Activated CD8-positive, alpha-beta memory T cell treated with anti-CD3 and anti-CD28 coated beads, Interleukin-2, amount 50 U/mL, for 4 hours (primary cell): ENCODE results near the gene GON7.
"Not testable (repeated sequence)": the region's sequence is repeated elsewhere in the genome, so short reads cannot be mapped to it uniquely, and the experiment has no call there.

Experiments used
- DNase-seq: peaks from one replicate; pipeline ENCODE4 v3.0.0-alpha.2; 2020

Gene GON7

DNA sequence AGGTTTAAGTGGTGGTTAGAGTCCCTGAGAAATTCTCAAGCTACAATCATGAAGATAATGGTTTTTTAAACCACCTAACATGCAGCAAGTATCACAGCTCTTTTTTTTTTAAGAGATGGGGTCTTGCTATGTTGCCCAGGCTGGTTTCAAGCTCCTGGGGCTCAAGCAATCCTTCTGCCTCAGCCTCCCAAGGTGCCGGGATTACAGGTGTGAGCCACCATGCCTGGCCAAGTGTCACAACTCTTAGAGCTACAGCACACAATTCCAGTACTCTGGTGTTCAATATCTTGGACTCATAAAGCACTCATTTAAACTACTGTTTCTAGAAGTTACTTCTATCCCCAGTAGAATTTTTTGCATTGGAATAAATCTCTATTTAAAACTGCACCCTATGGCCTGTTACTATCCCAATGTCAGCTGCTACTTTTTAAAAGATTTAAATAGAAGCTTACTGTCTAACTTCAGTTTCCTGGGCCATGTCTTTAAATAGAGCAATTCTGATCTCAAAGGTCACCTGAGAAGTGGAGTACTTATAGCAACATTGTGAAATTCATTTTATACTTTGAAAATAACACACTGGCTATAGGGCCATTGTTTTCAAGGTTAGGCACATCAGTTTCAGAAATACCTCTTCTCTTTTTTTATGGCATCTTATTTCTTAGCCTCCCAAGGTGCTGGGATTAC, 11.4 kb downstream of the GON7 start:
- DNase-seq = no peak

DNA sequence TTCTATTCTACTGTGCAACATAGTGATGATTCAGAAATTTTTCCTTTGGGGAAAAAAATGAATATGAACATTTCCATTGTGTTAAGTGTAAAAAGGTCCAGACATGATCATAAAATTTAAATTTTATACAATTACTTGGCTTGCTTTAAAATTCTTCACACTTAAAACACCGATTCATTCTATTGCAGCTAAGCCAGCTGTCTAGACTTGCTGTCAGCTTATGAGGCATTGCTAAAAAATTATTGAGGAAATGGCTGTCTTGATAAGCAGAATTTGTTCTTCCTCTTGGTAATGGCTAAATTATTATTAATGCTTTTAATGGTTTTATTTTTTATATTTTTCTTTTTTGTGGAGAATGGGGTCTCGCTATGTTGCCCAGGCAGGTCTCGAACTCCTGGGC, 19.9 kb downstream of the GON7 start:
- no peak for DNase-seq

GRCh38 chr14:93186466-93186865, 20.4 kb downstream of the GON7 start:
- DNase-seq = no peak

- no peak for DNase-seq
Measured at GRCh38 chr14:93185349-93185720, 21.5 kb downstream of the GON7 start.

- peak; percentile 86 for DNase-seq
Measured at GRCh38 chr14:93184391-93185348, 22.2 kb downstream of the GON7 start, which contains the start of the genes LYSET and MOAP1. LYSET (plus strand) TSS chr14:93185317; CDS start chr14:93185406, 89 bp downstream. MOAP1 (minus strand) TSS chr14:93184897; CDS start chr14:93184242, 655 bp downstream.

- DNase-seq = no peak
Measured at GRCh38 chr14:93183596-93184317, 23.1 kb downstream of the GON7 start.

DNA sequence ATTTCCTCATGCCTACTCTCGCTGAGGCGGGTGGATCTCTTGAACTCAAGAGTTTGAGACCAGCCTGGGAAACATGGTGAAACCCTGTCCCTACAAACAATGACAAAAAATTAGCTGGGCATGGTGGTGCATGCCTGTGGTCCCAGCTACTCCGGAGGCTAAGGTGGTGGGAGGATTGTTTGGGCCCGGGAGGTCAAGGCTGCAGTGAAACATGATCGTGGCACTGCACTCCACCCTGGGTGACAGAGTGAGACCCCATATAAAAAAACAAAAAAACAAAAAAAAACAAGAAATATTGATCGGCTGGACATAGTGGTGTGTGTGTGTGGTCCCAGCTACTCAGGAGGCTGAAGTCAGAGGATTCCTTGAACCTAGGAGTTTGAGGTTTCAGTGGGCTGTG, 31.4 kb downstream of the GON7 start:
- no peak for DNase-seq

DNA sequence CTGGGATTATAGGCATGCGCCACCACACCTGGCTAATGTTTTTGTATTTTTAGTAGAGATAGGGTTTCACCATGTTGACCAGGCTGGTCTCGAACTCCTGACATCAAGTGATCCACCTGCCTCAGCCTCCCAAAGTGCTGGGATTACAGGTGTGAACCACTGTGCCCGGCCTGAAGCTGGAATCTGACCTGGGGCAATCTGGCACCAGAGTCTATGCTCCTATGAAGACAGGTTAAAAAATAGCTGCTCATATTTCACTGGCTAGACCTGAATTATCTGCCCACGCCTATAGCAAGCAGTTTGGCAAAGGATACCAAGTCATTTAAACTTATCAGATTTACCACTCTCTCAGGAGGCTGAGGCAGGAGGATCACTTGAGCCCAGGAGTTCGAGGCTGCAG, 32.1 kb downstream of the GON7 start:
- not testable (repeated sequence) for DNase-seq

DNA sequence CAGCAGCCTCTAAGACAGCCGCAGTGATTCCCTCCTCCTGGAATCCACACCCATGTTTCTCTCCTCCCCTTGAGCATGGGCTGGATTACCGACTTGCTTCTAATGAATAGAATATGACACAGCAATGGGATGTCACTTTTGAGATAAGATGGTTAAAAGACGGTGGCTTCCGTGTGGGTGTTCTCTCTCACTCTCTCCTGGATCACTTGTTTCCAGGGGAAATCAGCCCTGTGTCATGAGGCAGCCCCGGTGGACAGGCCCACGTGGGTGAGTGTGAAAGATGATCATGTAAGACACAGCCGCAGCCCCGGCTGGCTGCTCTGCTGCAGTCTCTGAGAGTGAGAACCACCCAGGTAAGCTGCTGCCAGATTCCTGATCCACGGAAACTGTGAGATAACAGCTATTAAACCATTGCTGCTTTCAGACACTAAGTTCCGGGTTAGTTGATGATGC, 32.9 kb downstream of the GON7 start:
- no peak for DNase-seq

DNA sequence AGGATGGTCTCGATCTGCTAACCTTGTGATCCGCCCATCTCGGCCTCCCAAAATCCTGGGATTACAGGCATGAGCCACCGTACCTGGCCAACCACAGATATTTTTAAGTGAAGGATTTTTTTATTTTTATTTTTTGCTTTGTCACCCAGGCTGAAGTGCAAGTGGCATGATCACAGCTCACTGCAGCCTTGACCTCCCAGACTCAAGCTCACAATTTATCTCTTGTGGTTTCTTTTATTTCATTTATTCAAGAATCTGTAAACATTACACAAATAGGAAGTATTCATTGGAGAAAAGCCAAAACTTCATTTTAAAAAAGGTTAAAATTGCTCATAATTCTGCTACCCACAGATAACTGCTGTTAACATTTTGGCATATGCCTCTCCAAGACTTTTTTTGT, 35.5 kb downstream of the GON7 start:
- DNase-seq = no peak

DNA sequence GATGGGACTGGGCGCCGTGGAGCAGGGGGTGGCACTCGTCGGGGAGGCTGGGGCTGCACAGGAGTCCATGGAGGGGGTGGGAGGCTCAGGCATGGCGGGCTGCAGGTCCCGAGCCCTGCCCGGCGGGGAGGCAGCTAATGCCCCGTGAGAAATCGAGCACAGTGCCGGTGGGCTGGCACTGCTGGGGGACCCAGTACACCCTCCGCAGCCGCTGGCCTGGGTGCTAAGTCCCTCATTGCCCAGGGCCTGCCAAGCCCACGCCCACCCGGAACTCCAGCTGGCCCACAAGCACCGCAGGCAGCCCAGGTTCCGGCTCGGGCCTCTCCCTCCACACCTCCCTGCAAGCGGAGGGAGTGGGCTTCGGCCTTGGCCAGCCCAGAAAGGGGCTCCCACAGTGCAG, 36.7 kb downstream of the GON7 start:
- DNase-seq = not testable (repeated sequence)

DNA sequence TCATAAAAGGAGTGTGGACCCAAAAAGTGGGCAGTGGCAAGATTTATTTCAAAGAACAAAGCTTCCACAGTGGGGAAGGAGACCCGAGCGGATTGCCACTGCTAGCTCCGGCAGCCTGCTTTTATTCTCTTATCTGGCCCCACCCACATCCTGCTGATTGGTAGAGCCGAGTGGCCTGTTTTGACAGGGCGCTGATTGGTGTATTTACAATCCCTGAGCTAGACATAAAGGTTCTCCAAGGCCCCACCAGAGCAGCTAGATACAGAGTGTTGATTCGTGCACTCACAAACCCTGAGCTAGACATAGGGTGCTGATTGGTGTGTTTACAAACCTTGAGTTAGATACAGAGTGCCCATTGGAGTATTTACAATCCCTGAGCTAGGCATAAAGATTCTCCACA, 37.2 kb downstream of the GON7 start:
- DNase-seq = not testable (repeated sequence)

- not testable (repeated sequence) for DNase-seq
Measured at GRCh38 chr14:93168610-93169009, 38.3 kb downstream of the GON7 start.

DNA sequence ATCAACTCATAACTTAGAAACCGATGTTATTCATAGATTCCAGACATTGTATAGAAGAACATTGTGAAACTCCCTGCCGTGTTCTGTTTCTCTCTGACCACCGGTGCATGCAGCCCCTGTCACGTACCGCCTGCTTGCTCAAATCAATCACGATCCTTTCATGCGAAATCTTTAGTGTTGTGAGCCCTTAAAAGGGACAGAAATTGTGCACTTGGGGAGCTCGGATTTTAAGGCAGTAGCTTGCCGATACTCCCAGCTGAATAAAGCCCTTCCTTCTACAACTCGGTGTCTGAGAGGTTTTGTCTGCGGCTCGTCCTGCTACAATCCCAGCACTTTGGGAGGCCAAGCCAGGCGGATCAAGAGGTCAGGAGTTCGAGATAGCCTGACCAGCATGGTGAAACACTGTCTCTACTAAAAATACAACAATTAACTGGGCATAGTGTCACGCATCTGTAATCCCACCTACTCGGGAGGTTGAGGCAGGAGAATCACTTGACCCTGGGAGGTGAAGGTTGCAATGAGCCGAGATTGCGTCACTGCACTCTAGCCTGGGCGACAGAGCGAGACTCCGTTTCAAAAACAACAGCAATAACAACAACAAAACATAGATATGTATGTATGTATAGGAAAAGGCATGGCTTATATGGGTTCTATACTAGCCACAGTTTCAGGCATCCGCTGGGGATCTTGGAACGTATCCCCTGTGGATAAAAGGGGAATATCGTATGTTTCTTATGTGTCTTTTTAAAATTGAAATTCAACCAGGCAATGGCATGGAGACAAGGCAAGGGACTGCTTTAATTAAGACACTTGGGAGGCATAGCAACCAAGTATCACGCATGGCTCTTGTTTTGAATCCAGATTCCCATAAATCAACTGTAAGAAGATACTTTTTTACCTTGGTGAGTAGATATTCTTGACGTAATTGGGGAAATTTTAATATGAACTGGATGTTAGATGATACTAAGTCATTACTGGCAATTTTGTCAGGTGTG, 41.3 kb downstream of the GON7 start:
- DNase-seq = not testable (repeated sequence)

DNA sequence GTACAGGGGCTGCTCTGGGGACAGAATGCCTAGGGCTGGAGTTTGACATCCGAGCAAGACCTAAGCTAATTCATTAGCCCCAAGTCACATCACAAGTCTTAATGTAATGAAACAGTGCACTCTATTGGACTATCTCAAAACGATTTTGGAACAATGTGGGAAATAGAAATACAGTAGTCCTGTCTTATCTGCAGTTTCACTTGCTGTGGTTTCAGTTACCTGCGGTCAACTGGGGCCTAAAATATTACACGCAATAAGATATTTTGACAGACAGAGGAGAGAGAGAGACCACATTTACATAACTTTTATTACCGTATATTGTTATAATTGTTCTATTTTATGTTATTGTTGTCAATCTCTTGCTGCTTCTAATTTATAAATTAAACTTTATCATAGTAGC, 43.3 kb downstream of the GON7 start:
- DNase-seq = no peak

GRCh38 chr14:93161411-93161940, 45.4 kb downstream of the GON7 start:
- no peak for DNase-seq

GRCh38 chr14:93160353-93160801, 46.5 kb downstream of the GON7 start:
- no peak for DNase-seq

DNA sequence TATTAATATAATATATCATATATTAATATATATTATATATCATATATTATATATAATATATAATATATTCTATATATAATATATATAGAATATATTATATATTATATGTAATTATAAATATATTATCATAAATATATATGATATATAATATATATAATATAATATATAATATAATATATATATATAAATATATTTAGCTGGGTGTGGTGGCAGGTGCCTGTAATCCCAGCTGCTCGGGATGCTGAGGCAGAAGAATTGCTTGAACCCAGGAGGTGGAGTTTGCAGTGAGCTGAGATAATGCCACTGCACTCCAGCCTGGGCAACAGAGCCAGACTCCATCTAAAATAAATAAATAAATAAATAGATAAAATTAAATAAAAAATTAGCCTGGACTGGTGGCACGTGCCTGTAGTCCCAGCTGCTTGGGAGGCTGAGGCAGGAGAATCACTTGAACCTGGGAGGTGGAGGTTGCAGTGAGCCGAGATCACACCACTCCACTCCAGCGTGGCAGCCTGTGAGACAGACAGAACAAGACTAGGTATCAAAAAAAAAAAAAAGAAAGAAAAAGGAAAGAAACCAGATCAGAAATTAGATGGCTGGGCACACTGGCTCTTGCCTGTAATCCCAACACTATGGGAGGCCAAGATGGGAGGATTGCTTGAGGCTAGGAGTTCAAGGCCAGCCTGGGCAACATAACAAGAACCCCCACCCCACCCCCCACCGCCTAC, 47.1 kb downstream of the GON7 start:
- DNase-seq = not testable (repeated sequence)

DNA sequence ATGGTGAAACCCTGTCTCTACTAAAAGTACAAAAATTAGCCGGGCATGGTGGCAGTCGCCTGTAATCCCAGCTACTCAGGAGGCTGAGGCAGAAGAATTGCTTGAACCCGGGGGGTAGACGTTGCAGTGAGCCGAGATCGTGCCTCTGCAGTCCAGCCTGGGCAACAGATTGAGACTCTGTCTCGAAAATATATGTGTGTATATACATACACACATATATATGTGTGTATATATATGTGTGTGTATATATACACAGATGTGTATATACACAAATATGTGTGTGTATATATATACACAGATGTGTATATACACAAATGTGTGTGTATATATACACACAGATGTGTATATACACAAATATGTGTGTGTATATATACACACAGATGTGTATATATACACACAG, 48.5 kb downstream of the GON7 start:
- DNase-seq = not testable (repeated sequence)

- no peak for DNase-seq
Measured at GRCh38 chr14:93156693-93157369, 50.0 kb downstream of the GON7 start.
